Smooth muscle cell of bladder (primary cell): ENCODE results near the gene RNF145. TPM values are rescaled to one million over a fixed set of nuclear protein-coding genes. Genes with fewer than 3 reads are reported as not detected.

ENCODE experiments used
- total RNA-seq: library from RNA; depleted of rRNA; stranded (reverse); fragments of >200 nt; gene quantifications from 2 replicates; pipeline ENCODE4 v1.2.3, GENCODE V29; 2014

Gene RNF145, protein sequence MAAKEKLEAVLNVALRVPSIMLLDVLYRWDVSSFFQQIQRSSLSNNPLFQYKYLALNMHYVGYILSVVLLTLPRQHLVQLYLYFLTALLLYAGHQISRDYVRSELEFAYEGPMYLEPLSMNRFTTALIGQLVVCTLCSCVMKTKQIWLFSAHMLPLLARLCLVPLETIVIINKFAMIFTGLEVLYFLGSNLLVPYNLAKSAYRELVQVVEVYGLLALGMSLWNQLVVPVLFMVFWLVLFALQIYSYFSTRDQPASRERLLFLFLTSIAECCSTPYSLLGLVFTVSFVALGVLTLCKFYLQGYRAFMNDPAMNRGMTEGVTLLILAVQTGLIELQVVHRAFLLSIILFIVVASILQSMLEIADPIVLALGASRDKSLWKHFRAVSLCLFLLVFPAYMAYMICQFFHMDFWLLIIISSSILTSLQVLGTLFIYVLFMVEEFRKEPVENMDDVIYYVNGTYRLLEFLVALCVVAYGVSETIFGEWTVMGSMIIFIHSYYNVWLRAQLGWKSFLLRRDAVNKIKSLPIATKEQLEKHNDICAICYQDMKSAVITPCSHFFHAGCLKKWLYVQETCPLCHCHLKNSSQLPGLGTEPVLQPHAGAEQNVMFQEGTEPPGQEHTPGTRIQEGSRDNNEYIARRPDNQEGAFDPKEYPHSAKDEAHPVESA
- total RNA-seq, result 75.7 and 90.0 TPM in 2 replicates

DNA sequence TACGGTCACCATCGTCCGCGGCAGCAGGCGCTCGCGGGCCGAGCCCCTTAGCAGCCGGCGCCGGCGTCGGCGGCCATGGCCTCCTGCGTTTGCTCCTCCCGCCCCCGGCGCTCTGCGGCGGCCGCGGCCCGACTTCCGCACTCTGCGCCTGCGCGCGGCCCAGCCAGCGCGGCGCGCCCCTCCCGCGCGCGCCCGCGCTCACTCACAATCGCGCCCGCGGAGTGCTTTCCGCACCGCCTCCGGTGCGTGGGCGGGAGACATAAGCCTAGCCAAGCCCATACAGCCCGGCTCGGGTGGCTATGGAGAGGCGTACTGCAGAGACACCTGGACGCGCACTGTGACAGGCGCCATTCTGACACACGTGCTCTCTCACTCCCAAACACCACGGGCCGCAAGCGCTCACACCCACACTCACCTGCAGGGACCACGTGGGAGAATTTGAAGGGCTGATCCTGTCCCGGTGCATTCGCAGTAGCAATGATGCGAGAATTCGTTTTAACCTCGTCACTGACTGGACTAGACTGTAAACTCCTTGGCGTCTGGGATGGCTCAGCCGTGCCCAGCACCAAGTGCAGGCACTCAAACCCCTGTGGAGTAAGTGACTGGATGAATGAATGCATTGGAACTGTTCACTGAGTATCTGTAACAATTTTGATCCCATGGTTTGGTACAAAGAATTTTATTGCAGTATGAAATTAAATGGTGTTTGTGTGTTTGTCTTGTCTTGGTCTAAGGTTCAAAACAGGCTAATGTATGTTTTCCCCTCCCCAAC, at the start of gene RNF145:
Gene RNF145, minus strand, starts transcription at position 116 of the 772 bp plus-strand sequence. CDS start 5,936 bp downstream, outside the sequence.

Other genes with a start within 250 kb of the RNF145 start
- gene EBF1, start 109.6 kb downstream of the RNF145 start, total RNA-seq, result 4.4 and 6.7 TPM in 2 replicates
- 11.7 and 13.6 TPM in 2 replicates for gene UBLCP1, start 53.7 kb upstream of the RNF145 start, total RNA-seq
- not detected in 2 replicates for gene IL12B, start 120.9 kb upstream of the RNF145 start, total RNA-seq